HCT116 (cell line): Measurements from ENCODE around the gene IGSF11.
"Not testable (repeated sequence)": the region's sequence is repeated elsewhere in the genome, so short reads cannot be mapped to it uniquely, and the experiment has no call there.

Experiments used
- CTCF ChIP-seq, 3 experiments: fragments of 200-600 bp in 1 of 3; sonication (generic) in 1 of 3; IDR thresholded peaks in 2 of 3; conservative IDR thresholded peaks in 1 of 3; 2 replicates each; pipeline ENCODE4 v1.5.1; 2012 to 2017; ENCODE audit warnings: low read depth in 2 of 3, low read length in 2 of 3, antibody characterized with exemption in 1 of 3, borderline replicate concordance in 1 of 3, control low read depth in 1 of 3, mild to moderate bottlenecking in 1 of 3, mixed read lengths in 1 of 3, mixed run types in 1 of 3, moderate library complexity in 1 of 3; ENCODE audit not compliant: insufficient read depth in 1 of 3
- SIN3A ChIP-seq: IDR thresholded peaks from 2 replicates; pipeline ENCODE4 v1.6.1; 2012; ENCODE audit warnings: low read depth
- TCF7L2 ChIP-seq: IDR thresholded peaks from 2 replicates; pipeline ENCODE4 v1.7.0; 2011; ENCODE audit warnings: borderline replicate concordance, inconsistent platforms; ENCODE audit not compliant: insufficient read depth, insufficient read length; ENCODE audit errors: extremely low read depth

GRCh38 chr3:119072451-119072850 is 37.8 kb upstream of the IGSF11 start:
- not testable (repeated sequence) for TF ChIP-seq CTCF (IDR thresholded peaks at IDR 0.05 in 2 of 3, conservative IDR thresholded peaks at IDR 0.05 in 1 of 3; ENCODE audit: borderline replicate concordance in 1 of 3, insufficient read depth in 1 of 3, low read depth in 2 of 3, low read length in 2 of 3); TCF7L2; SIN3A
